GM18858 (cell line): Measurements from ENCODE around the gene TRAPPC10.

Experiments used
- ATAC-seq: cut with Tn5 transposase; IDR thresholded peaks from one replicate; pipeline ENCODE4 v1.9.1; 2021; ENCODE audit not compliant: unreplicated experiment

TRAPPC10 gene

GRCh38 chr21:43997766-43998742 is 14.1 kb upstream of the TRAPPC10 start:
- ATAC-seq, result no peak

DNA sequence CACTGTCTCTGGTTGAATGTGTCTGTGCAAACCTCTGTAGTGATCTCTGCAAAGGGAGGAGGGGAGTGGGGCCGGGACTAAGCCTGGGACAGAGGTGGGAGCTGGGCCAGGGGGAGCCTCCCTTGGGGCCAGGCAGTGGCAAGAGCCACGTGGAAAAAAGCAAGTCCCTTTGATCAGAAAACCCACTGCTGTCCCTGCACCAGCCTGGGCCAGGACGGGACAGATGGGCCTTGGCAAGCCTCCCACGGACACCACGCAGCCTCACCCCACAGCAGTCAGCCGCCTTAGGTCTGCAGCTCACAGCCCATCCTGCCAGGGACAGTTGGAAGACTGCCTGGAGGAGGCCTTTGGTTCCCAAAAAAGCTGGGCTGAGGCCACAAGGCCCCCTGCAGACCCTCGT is 11.7 kb upstream of the TRAPPC10 start:
- no peak for ATAC-seq

GRCh38 chr21:44002511-44002910 is 9.6 kb upstream of the TRAPPC10 start:
- ATAC-seq, result no peak

- no peak for ATAC-seq
Observed at GRCh38 chr21:44003307-44003966, 8.7 kb upstream of the TRAPPC10 start.

DNA sequence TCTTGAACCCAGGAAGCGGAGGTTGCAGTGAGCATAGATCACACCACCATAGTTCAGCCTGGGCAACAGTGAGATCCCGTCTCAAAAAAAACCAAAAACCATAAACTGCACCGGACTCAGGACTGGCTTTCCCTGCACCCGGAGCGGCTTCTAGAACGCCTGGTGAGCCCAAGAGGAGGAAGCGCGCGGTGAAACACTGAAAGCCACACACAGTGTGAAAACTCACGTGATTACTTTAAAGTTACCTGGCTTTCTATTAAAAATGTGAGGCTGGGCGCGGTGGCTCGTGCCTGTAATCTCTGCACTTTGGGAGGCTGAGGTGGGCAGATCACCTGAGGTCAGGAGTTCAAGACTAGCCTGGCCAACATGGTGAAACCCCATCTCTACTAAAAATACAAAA is 7.0 kb upstream of the TRAPPC10 start:
- no peak for ATAC-seq

DNA sequence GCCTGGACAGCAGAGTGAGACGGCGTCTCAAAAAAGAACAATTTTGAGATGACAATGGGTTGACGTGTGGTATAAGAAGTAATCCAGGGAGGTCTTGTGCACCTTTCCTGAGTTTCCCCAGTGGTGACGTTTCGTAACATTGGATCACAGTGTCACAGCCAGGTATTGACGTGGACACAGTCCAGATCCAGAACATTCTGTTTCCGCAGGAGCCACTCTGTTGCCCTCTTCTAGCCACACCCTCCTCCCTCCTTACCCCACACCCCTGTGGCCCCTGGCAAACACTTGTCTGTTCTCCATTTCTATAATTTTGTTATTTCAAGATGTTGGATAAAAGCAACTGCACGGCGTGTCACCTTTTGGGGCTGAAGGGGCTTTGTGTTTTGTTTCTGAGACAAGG is 6.5 kb upstream of the TRAPPC10 start:
- ATAC-seq, result no peak

- no peak for ATAC-seq
Observed at GRCh38 chr21:44006017-44006619, 6.0 kb upstream of the TRAPPC10 start.

DNA sequence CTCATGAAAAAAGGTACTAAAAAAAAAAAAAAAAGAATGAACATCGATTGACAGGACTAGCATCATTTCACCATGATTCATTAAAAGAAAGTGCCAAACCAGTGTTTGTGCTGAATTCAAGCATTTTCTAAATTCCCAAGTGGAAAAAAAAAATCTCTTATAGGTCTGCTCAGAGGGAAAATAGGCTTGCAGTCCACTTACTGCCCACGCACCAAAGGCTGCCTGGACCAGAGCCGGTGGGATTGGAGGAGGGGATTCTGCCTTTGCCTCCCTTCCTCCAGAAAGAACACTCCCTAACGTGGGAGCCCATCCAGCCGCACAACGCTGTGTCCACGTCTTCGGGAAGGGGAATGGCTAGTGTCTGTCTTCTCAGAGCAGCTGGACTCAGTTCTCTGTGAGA is 5.5 kb upstream of the TRAPPC10 start:
- ATAC-seq, result no peak

- ATAC-seq, result no peak
Observed at GRCh38 chr21:44010429-44010828, 1.7 kb upstream of the TRAPPC10 start.

- no peak for ATAC-seq
Observed at GRCh38 chr21:44011123-44011522, 986 bp upstream of the TRAPPC10 start.

- ATAC-seq, result peak; percentile 40
Observed at GRCh38 chr21:44012474-44013379, 618 bp downstream of the TRAPPC10 start.

DNA sequence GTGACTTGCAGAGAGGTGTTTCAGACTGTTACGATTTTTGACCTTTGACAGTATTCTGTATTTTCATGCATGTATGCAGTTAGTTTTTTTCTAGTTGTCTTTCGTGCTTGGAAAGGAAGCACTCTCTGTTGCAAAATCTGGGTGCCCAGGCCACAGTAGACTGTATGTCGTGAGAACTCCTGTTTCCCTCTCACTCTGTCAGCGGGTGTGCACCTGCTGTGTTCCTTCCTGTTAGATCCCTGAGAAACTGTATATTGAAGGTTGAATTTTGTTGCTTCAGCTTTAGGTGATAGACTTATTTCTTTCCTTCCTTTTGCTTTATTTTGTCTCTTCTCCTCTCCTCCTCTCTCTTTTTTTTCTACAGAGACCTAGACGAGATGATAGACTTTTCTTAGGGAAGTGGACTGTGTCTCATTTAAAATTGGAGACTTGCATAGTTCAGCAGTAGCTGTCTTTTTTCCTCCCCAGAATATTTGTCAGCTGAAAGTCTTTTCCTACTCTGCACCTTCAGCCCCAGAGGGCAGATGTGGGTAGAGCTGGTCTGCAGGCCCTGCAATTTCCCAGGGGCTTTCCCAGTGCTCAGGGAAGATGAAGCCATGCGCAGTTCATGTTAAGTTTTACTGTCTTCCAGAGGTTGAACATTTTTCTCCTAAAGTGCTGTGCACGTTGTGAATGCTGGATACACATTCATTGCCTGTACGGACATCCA is 1.4 kb downstream of the TRAPPC10 start:
- ATAC-seq, result no peak

- ATAC-seq, result no peak
Observed at GRCh38 chr21:44017601-44018000, 5.5 kb downstream of the TRAPPC10 start.

DNA sequence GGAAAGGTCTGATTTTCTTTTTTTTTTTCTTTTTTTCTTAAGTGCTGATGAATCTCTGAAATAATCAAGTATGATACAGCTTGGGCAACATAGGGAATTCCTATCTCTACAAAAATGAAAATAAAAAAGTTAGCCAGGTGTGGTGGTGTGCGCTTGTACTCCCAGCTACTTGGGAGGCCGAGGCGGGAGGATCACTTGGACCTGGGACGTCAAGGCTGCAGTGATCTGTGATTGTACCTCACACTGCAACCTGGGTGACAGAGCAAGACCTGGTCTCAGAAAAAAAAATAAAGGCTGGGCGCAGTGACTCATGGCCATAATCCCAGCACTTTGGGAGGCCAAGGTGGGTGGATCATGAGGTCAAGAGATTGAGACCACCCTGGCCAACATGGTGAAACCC is 6.0 kb downstream of the TRAPPC10 start:
- ATAC-seq, result no peak

GRCh38 chr21:44018813-44019567 is 6.9 kb downstream of the TRAPPC10 start:
- no peak for ATAC-seq

DNA sequence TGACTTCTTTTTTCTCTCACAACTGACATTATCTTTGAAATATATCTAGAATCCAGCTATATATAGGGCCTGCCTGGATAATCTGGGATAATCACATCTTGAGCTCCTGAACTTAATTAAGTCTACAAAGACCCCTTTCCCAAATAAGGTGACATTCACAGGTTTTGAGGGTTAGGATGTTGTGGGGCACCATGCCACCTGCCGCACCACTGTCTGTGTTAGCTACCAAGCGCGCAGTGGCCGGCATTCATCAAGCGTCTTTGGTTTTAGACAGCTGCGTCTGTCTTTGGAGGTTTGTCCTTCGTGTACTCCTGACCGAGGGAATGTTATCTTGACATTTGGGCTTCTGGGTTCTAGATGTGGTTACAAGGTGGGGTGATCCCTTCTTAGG is 7.5 kb downstream of the TRAPPC10 start:
- ATAC-seq, result no peak

DNA sequence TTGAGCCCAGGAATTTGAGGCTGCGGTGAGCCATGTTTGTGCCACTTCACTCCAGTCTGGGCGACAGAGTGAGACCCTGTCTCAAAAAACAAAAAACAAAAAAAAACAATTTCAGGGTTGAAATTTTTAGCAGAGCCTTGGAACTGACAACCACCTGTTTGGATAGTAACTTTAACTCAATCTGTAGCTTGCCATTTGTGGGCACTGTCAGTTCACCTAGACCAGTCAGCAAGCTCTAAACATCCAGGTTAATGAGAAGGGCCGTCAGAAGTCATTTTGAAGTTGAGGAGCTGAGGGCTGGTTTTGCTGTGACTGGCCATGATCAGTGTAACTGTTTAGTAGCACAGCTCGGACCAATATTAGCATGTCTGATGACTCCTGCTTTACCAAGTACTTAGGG is 8.4 kb downstream of the TRAPPC10 start:
- ATAC-seq, result no peak

DNA sequence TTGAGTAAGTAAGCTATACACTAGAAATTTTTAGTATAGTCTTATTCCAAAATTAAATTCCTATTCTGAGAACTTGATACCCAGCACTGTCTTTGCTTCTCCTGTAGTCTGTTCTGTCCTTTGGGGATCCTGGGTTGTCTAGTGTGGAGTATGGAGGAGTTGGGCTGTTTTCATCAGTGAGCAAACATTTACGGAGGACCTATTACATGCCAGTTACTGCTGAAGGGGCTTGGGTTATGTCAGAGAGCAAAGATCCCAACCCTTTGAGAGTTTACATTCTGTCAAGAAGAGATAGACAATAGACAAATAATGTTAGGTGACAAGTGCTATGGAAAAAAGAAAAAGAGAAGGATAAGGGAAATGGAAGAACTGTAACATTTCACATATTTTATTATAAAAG is 9.0 kb downstream of the TRAPPC10 start:
- no peak for ATAC-seq

GRCh38 chr21:44024257-44024656 is 12.1 kb downstream of the TRAPPC10 start:
- no peak for ATAC-seq
